Measurements from ENCODE around the gene COL4A3. TPM values are rescaled to one million over a fixed set of nuclear protein-coding genes. Genes with fewer than 3 reads are reported as not detected.

Gene COL4A3
- total RNA-seq, 1 experiment from 2014 or later = 0.60 TPM

DNA sequence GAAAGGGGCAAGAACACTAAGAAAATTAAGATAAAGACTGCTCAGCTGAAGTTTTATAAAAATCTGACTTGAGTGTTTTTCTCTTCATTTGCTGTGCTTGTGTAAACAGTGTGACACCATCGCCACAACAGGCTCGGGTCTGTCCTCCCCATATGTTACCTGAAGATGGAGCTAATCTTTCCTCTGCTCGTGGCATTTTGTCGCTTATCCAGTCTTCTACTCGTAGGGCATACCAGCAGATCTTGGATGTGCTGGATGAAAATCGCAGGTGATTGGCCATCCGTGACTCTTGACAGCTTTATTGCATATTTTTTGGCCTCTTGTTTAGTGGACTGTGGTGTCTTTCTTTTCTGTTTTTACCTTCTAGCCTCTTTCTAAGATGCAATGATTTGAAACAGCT, 182.7 kb downstream of the COL4A3 start:
- H3K9ac ChIP-seq (ENCODE audit: low read length) = no peak overlapping the region
- H3K4me3 ChIP-seq (ENCODE audit: low read length) = no peak overlapping the region
- H4K20me1 ChIP-seq (ENCODE audit: insufficient read depth, low read depth, low read length) = no peaks in the 10 kb centered on the region
- DNase-seq = no peak
- H3K27ac ChIP-seq (ENCODE audit: low read length) = no peak overlapping the region
- H3K4me1 ChIP-seq (ENCODE audit: low read length) = no peaks in the 10 kb centered on the region
- no peaks in the 10 kb centered on the region for H3K27me3 ChIP-seq (ENCODE audit: low read length)
- no peaks in the 10 kb centered on the region for H3K9me2 ChIP-seq (replicated peaks; ENCODE audit: insufficient read depth, low read length)
- H3K9me3 ChIP-seq (ENCODE audit: low read length) = no peaks in the 10 kb centered on the region
- H3K36me3 ChIP-seq (ENCODE audit: insufficient read depth, low read length) = peaks cover 51% of the 10 kb centered on the region
- H2AFZ ChIP-seq (ENCODE audit: low read length) = no peak overlapping the region
- H3K4me2 ChIP-seq (ENCODE audit: low read depth, low read length, poor library complexity, severe bottlenecking) = no peak overlapping the region
- peaks cover 8% of the 10 kb centered on the region; the same call in 1 of the 2 replicates for H3K79me2 ChIP-seq (ENCODE audit: low read length)

DNA sequence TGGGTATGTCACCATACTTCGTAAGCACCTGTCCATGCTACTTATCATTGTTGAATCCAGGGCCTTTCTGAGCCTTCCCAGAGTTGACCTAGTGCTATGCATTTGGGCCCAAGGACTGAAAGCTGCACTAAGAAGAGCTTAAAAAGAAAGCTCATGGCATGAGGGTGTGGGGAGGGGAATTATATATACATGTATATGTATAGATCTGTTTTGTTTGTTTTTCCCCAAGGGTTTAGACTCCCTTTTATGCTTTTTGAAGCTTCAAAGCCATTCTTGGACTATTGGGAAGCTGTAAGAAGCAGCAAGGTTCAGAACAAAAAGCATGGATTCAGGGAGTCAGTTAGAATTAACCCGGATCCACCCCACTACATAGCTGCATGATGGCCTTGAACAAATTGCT, 183.9 kb downstream of the COL4A3 start:
- Histone ChIP-seq H3K9me2 (replicated peaks; ENCODE audit: insufficient read depth, low read length) (no peaks in the 10 kb centered on the region), H3K27ac (ENCODE audit: low read length) (no peak overlapping the region), H3K79me2 (ENCODE audit: low read length) (0 out of 2 replicates have a peak, but pooled peaks cover 3% of the 10 kb centered on the region), H3K9ac (ENCODE audit: low read length) (no peak overlapping the region), H3K27me3 (ENCODE audit: low read length) (no peaks in the 10 kb centered on the region), H2AFZ (ENCODE audit: low read length) (no peak overlapping the region), H3K4me2 (ENCODE audit: low read depth, low read length, poor library complexity, severe bottlenecking) (no peak overlapping the region), H3K4me1 (ENCODE audit: low read length) (no peaks in the 10 kb centered on the region), H3K9me3 (ENCODE audit: low read length) (no peaks in the 10 kb centered on the region), H4K20me1 (ENCODE audit: insufficient read depth, low read depth, low read length) (no peaks in the 10 kb centered on the region), H3K4me3 (ENCODE audit: low read length) (no peak overlapping the region), H3K36me3 (ENCODE audit: insufficient read depth, low read length) (peaks cover 44% of the 10 kb centered on the region)
- no peak for DNase-seq

DNA sequence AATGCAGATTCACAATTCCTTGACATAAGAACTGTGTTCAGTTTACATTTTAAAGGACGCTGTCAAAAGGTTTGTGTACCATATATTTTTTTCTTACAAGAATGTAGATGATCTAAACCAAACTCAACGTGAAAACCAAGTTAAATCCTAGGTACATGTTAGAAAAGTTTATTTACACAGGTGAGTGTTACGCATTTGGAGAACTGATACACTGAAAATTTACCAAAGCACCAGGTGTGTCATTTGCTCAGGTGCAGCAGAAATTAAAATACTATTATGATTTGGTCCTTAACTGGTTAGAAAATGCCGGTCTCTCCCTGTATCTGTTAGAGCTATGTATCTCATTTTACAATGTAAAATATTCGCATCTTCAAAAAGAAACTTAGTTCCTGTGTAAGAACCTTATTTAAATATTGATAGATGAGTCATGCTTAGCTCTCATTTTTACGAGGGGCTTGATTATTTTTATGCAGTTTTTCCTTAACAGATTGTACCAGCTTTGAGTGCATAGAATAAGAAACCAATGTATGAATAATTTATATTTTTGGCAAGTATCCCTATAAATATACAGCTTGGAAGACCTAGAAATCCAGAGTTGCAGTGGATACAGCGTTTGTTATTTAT, 185.7 kb downstream of the COL4A3 start:
- H3K27ac ChIP-seq (ENCODE audit: low read length) = no peak overlapping the region
- no peak for DNase-seq
- no peak overlapping the region for H3K9ac ChIP-seq (ENCODE audit: low read length)
- no peaks in the 10 kb centered on the region for H3K9me3 ChIP-seq (ENCODE audit: low read length)
- H3K27me3 ChIP-seq (ENCODE audit: low read length) = no peaks in the 10 kb centered on the region
- H3K4me1 ChIP-seq (ENCODE audit: low read length) = no peaks in the 10 kb centered on the region
- H3K4me3 ChIP-seq (ENCODE audit: low read length) = no peak overlapping the region
- no peaks in the 10 kb centered on the region for H3K9me2 ChIP-seq (replicated peaks; ENCODE audit: insufficient read depth, low read length)
- 0 out of 2 replicates have a peak, but pooled peaks cover 3% of the 10 kb centered on the region for H3K79me2 ChIP-seq (ENCODE audit: low read length)
- H3K36me3 ChIP-seq (ENCODE audit: insufficient read depth, low read length) = peaks cover 43% of the 10 kb centered on the region
- no peaks in the 10 kb centered on the region for H4K20me1 ChIP-seq (ENCODE audit: insufficient read depth, low read depth, low read length)
- no peak overlapping the region for H3K4me2 ChIP-seq (ENCODE audit: low read depth, low read length, poor library complexity, severe bottlenecking)
- no peak overlapping the region for H2AFZ ChIP-seq (ENCODE audit: low read length)

DNA sequence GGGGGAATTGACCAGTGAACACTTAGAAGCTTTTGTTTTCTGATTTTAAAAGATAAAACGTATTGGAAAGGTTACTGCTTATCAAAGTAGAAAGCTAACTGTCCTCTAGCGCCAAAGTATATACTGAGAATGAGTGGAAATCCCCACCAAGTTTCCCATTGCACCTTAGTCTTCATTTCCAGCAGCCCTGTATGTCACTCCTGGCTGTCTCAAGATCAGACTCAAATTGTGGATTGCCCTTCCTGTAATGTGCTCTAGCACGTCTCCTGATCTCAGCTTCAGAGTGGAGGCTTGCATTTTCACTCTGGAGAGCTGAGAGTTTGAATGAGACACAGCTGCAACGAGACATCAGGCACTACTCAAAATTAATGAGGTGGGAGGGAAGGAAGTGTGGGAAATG, 187.2 kb downstream of the COL4A3 start:
- Histone ChIP-seq H3K36me3 (ENCODE audit: insufficient read depth, low read length) (peaks cover 43% of the 10 kb centered on the region), H3K4me2 (ENCODE audit: low read depth, low read length, poor library complexity, severe bottlenecking) (no peak overlapping the region), H3K27me3 (ENCODE audit: low read length) (no peaks in the 10 kb centered on the region), H3K79me2 (ENCODE audit: low read length) (no peaks in the 10 kb centered on the region), H3K4me1 (ENCODE audit: low read length) (no peaks in the 10 kb centered on the region), H3K9me3 (ENCODE audit: low read length) (no peaks in the 10 kb centered on the region), H3K4me3 (ENCODE audit: low read length) (no peak overlapping the region), H2AFZ (ENCODE audit: low read length) (no peak overlapping the region), H3K9ac (ENCODE audit: low read length) (no peak overlapping the region), H4K20me1 (ENCODE audit: insufficient read depth, low read depth, low read length) (no peaks in the 10 kb centered on the region), H3K27ac (ENCODE audit: low read length) (no peak overlapping the region), H3K9me2 (replicated peaks; ENCODE audit: insufficient read depth, low read length) (no peaks in the 10 kb centered on the region)
- DNase-seq = no peak

DNA sequence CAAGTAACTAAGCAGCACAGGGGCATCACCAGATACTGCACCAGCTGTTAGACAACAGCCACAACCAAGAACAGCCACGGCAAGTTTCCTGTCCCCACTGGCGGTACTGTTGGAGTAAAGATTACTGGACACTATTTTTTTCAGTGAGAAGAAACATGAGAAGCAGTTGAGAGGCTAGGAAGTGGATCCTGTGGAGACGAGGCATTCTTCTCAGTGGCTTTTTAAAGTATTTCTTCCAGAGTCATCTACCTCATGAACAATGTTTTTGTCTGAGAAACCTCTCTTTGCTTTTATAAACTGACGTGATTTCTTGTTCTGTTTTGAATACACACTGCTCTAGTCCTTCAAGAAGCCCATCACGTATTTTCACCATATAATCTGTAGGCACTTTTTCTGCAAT, 195.9 kb downstream of the COL4A3 start:
- Histone ChIP-seq H3K36me3 (ENCODE audit: insufficient read depth, low read length) (peaks cover 25% of the 10 kb centered on the region; the same call in 1 of the 2 replicates), H4K20me1 (ENCODE audit: insufficient read depth, low read depth, low read length) (no peaks in the 10 kb centered on the region), H3K9ac (ENCODE audit: low read length) (no peak overlapping the region), H3K9me3 (ENCODE audit: low read length) (no peaks in the 10 kb centered on the region), H2AFZ (ENCODE audit: low read length) (no peak overlapping the region), H3K4me3 (ENCODE audit: low read length) (no peak overlapping the region), H3K4me1 (ENCODE audit: low read length) (peaks cover 4% of the 10 kb centered on the region), H3K4me2 (ENCODE audit: low read depth, low read length, poor library complexity, severe bottlenecking) (no peak overlapping the region), H3K79me2 (ENCODE audit: low read length) (no peaks in the 10 kb centered on the region), H3K9me2 (replicated peaks; ENCODE audit: insufficient read depth, low read length) (no peaks in the 10 kb centered on the region), H3K27ac (ENCODE audit: low read length) (no peak overlapping the region), H3K27me3 (ENCODE audit: low read length) (no peaks in the 10 kb centered on the region)
- DNase-seq = no peak

DNA sequence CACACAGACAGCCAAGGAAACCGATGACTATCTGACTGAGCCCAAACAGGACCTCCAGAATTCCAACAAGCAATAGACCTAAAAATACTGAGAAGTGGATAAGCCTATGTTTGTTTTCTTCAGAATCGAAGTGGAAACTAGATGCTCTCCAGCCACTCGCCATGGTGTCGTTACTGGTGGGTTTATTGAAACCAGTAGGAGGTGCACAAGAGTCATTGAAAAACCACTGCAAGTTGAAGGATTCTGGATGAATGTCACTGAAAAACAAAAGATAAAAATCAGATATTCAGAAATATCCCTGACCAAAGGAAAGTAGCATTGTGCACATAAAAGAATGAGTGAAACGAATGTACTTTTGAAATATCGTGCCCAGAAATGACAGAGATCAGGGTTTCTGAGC, 199.3 kb downstream of the COL4A3 start:
- Histone ChIP-seq H3K4me1 (ENCODE audit: low read length) (peaks cover 4% of the 10 kb centered on the region), H3K4me3 (ENCODE audit: low read length) (no peak overlapping the region), H3K4me2 (ENCODE audit: low read depth, low read length, poor library complexity, severe bottlenecking) (no peak overlapping the region), H3K27me3 (ENCODE audit: low read length) (no peaks in the 10 kb centered on the region), H3K36me3 (ENCODE audit: insufficient read depth, low read length) (no peaks in the 10 kb centered on the region; the same call in 1 of the 2 replicates), H3K27ac (ENCODE audit: low read length) (no peak overlapping the region), H3K9me3 (ENCODE audit: low read length) (no peaks in the 10 kb centered on the region), H2AFZ (ENCODE audit: low read length) (no peak overlapping the region), H4K20me1 (ENCODE audit: insufficient read depth, low read depth, low read length) (no peaks in the 10 kb centered on the region), H3K79me2 (ENCODE audit: low read length) (no peaks in the 10 kb centered on the region), H3K9me2 (replicated peaks; ENCODE audit: insufficient read depth, low read length) (no peaks in the 10 kb centered on the region), H3K9ac (ENCODE audit: low read length) (no peak overlapping the region)
- DNase-seq = peak; percentile 54

Other genes with a start within 250 kb of the COL4A3 start
- gene COL4A4, start 419 bp upstream of the COL4A3 start, total RNA-seq (2014; rRNA removed; shearing (Covaris generic); ENCODE audit: low replicate concordance) = 0.41 and 0.72 TPM in 2 replicates
- 144 and 198 TPM in 2 replicates for gene MFF, start 160.6 kb downstream of the COL4A3 start, total RNA-seq (2014; rRNA removed; shearing (Covaris generic); ENCODE audit: low replicate concordance)
- gene TM4SF20, start 214.7 kb downstream of the COL4A3 start, total RNA-seq (2014; rRNA removed; shearing (Covaris generic); ENCODE audit: low replicate concordance) = not detected in 2 replicates
- gene SCYGR1, start 223.3 kb downstream of the COL4A3 start, total RNA-seq (2014; rRNA removed; shearing (Covaris generic); ENCODE audit: low replicate concordance) = not detected in 2 replicates